Gastroesophageal sphincter (tissue), 3 donors: ENCODE data around the gene SLC12A4.

Experiments
- EP300 ChIP-seq: sonication (generic); formaldehyde crosslinking; IDR thresholded peaks from one replicate; pipeline ENCODE4 v1.6.1; 2017; ENCODE audit warnings: antibody characterized with exemption, mild to moderate bottlenecking
- TF ChIP-seq, protein P1 (sequence below), 4 experiments: fragments of 200-600 bp in 2 of 4; fragments of 450-650 bp in 2 of 4; sonication (generic) in 1 of 4; IDR thresholded peaks; one replicate each; pipeline ENCODE4 v1.5.1; 2017 to 2019; ENCODE audit warnings: antibody characterized with exemption in 4 of 4, mild to moderate bottlenecking in 2 of 4, moderate library complexity in 2 of 4

DNA sequence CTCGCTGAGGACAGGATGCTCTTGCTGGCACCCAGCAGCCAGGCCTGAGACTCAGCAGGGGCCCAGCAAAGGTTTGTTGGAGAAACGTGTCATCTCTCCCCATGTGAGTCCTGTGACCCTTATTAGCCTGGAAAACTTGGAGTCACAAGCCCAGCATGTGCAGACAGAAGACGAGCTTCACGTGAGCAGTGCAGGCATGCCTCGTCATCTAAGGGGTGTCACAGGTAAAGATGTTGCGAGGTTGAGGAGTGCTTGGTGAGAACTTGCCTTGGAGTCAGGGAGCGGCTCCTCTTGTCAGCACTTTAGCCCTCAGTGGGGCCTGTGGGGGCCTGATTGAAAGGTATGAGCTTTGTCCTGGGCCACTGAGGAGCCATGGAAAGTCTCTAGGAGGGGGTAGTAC is 34.6 kb downstream of the SLC12A4 start:
- TF ChIP-seq, protein P1, sequence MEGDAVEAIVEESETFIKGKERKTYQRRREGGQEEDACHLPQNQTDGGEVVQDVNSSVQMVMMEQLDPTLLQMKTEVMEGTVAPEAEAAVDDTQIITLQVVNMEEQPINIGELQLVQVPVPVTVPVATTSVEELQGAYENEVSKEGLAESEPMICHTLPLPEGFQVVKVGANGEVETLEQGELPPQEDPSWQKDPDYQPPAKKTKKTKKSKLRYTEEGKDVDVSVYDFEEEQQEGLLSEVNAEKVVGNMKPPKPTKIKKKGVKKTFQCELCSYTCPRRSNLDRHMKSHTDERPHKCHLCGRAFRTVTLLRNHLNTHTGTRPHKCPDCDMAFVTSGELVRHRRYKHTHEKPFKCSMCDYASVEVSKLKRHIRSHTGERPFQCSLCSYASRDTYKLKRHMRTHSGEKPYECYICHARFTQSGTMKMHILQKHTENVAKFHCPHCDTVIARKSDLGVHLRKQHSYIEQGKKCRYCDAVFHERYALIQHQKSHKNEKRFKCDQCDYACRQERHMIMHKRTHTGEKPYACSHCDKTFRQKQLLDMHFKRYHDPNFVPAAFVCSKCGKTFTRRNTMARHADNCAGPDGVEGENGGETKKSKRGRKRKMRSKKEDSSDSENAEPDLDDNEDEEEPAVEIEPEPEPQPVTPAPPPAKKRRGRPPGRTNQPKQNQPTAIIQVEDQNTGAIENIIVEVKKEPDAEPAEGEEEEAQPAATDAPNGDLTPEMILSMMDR (IDR thresholded peaks at IDR 0.05) = no peak
- no peak for TF ChIP-seq EP300
